ENCODE measurements around the gene LHFPL2. TPM values are rescaled to one million over a fixed set of nuclear protein-coding genes. Genes with fewer than 3 reads are reported as not detected.
"Not testable (repeated sequence)": the region's sequence is repeated elsewhere in the genome, so short reads cannot be mapped to it uniquely, and the experiment has no call there.

The LHFPL2 gene
- total RNA-seq, 4 donors from 2014 or later, result 2.2 to 11.1 (median 6.2) TPM

GRCh38 chr5:78622302-78622971 is 26.1 kb downstream of the LHFPL2 start:
- intact Hi-C loops (cut with DNase I), result no loop called here
- no peaks in the 10 kb centered on the region for H3K27me3 ChIP-seq
- peaks cover 0 to 26% (median 6%) of the 10 kb centered on the region in 3 donors for H3K4me1 ChIP-seq
- 95% methylated on average over 3 of the region's 3 CpGs for whole genome bisulfite sequencing, 2 donors
- H3K36me3 ChIP-seq, result peaks cover 0 to 4% (median 0%) of the 10 kb centered on the region in 3 donors
- no peak overlapping the region for H3K4me3 ChIP-seq
- TF ChIP-seq, protein P1, sequence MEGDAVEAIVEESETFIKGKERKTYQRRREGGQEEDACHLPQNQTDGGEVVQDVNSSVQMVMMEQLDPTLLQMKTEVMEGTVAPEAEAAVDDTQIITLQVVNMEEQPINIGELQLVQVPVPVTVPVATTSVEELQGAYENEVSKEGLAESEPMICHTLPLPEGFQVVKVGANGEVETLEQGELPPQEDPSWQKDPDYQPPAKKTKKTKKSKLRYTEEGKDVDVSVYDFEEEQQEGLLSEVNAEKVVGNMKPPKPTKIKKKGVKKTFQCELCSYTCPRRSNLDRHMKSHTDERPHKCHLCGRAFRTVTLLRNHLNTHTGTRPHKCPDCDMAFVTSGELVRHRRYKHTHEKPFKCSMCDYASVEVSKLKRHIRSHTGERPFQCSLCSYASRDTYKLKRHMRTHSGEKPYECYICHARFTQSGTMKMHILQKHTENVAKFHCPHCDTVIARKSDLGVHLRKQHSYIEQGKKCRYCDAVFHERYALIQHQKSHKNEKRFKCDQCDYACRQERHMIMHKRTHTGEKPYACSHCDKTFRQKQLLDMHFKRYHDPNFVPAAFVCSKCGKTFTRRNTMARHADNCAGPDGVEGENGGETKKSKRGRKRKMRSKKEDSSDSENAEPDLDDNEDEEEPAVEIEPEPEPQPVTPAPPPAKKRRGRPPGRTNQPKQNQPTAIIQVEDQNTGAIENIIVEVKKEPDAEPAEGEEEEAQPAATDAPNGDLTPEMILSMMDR (IDR thresholded peaks at IDR 0.05), result no peak
- no peak for TF ChIP-seq POLR2A (IDR thresholded peaks at IDR 0.05)
- no peak for DNase-seq
- peaks cover 0 to 5% (median 0%) of the 10 kb centered on the region in 3 donors for H3K9me3 ChIP-seq
- no peak overlapping the region for H3K27ac ChIP-seq

DNA sequence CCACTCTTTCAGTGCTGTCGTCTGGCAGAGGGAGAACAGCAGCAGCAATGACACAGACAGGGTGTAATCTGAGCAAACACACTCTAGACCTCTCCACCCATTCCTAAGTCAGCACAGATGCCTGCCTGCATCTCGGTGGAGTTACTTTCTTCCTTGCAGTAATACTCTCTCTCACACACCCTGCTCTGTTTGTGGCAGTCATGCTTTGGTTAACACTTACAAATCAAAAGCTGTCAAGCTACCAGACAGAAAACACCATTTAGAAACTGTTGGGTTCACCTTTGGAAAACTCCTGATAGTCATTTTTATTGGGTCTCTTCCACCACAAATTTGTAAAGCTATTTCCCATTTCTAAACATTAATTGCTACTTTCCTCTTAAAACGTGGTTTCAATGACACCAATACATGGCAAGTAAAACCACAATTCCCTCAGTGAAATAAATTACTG is 27.3 kb downstream of the LHFPL2 start:
- no peak for DNase-seq
- Histone ChIP-seq H3K27me3 (no peaks in the 10 kb centered on the region), H3K4me3 (no peak overlapping the region), H3K36me3 (peaks cover 0 to 4% (median 0%) of the 10 kb centered on the region in 3 donors), H3K9me3 (peaks cover 0 to 5% (median 0%) of the 10 kb centered on the region in 3 donors), H3K4me1 (peaks cover 0 to 23% (median 4%) of the 10 kb centered on the region in 3 donors), H3K27ac (no peak overlapping the region)
- WGBS, 2 donors, result 24 to 38% methylated on average over 3 of the region's 3 CpGs
- intact Hi-C loops (cut with DNase I), result no loop called here
- TF ChIP-seq POLR2A (IDR thresholded peaks at IDR 0.05), result no peak
- TF ChIP-seq, protein P1 (IDR thresholded peaks at IDR 0.05), result no peak

DNA sequence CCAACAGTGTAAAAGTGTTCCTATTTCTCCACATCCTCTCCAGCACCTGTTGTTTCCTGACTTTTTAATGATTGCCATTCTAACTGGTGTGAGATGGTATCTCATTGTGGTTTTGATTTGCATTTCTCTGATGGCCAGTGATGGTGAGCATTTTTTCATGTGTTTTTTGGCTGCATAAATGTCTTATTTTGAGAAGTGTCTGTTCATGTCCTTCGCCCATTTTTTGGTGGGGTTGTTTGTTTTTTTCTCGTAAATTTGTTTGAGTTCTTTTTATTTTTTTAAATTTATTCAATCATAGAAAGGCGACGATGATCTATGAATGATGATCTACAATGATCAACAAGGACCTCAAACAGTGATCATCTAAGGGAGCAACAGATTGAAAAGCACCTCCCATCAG is 28.5 kb downstream of the LHFPL2 start:
- H3K27ac ChIP-seq; DNase-seq; H3K27me3 ChIP-seq; H3K9me3 ChIP-seq; H3K4me3 ChIP-seq; H3K36me3 ChIP-seq; intact Hi-C loops (cut with DNase I): not testable (repeated sequence)
- WGBS, 2 donors, result 98% methylated on average over 4 of the region's 4 CpGs
- H3K4me1 ChIP-seq, result peaks cover 0 to 14% (median 0%) of the 10 kb centered on the region in 3 donors

- 93 to 100% methylated on average over 7 to 10 of the region's 10 CpGs for WGBS, 2 donors
- Histone ChIP-seq H3K27me3 (no peaks in the 10 kb centered on the region), H3K4me3 (no peak overlapping the region), H3K27ac (no peak overlapping the region), H3K9me3 (peaks cover 0 to 5% (median 0%) of the 10 kb centered on the region in 3 donors), H3K4me1 (no peaks in the 10 kb centered on the region), H3K36me3 (peaks cover 0 to 4% (median 0%) of the 10 kb centered on the region in 3 donors)
- intact Hi-C loops (cut with DNase I), result no loop called here
- DNase-seq, result no peak
- no peak for TF ChIP-seq POLR2A (IDR thresholded peaks at IDR 0.05)
- TF ChIP-seq, protein P1 (IDR thresholded peaks at IDR 0.05), result no peak
Measured at GRCh38 chr5:78618303-78618702, 30.3 kb downstream of the LHFPL2 start.

DNA sequence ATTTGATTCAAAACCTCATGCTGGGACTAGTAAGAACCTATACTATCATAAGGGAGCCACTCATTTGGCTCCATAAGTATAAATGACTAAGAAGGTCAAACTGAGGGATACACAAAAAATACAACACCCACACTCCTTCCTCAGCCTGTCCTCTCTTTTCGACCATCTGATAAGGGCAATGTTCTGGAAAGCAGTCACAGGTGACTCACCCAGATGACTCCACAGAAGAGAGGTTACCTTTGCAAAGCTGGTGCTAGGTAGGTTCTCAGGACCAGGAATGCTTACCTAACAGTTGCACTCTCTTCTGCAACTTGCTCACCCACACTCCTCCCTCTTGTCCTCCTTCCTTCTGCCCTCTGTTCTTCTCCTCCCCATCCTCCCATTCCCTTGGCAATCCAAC is 32.9 kb downstream of the LHFPL2 start:
- Histone ChIP-seq H3K27me3 (no peaks in the 10 kb centered on the region), H3K4me3 (no peak overlapping the region), H3K4me1 (peaks cover 0 to 22% (median 4%) of the 10 kb centered on the region in 3 donors), H3K9me3 (peaks cover 0 to 5% (median 0%) of the 10 kb centered on the region in 3 donors), H3K27ac (no peak overlapping the region), H3K36me3 (peaks cover 0 to 4% (median 0%) of the 10 kb centered on the region in 3 donors)
- intact Hi-C loops (cut with DNase I), result no loop called here
- WGBS, 2 donors, result 45 to 64% methylated on average over 1 of the region's 1 CpG
- TF ChIP-seq, protein P1 (IDR thresholded peaks at IDR 0.05), result no peak
- TF ChIP-seq POLR2A (IDR thresholded peaks at IDR 0.05), result no peak
- DNase-seq, result no peak

Data from esophagus squamous epithelium (tissue), 5 donors.